SW 1271 (cell line): ENCODE measurements around the gene BTN3A1.
"Not testable (repeated sequence)": the region's sequence is repeated elsewhere in the genome, so short reads cannot be mapped to it uniquely, and the experiment has no call there.

Experiments used
- DNase-seq, 2 experiments: peaks; one replicate each; lab custom pipeline; 2025; lab: John Stamatoyannopoulos, UW

BTN3A1 gene

DNA sequence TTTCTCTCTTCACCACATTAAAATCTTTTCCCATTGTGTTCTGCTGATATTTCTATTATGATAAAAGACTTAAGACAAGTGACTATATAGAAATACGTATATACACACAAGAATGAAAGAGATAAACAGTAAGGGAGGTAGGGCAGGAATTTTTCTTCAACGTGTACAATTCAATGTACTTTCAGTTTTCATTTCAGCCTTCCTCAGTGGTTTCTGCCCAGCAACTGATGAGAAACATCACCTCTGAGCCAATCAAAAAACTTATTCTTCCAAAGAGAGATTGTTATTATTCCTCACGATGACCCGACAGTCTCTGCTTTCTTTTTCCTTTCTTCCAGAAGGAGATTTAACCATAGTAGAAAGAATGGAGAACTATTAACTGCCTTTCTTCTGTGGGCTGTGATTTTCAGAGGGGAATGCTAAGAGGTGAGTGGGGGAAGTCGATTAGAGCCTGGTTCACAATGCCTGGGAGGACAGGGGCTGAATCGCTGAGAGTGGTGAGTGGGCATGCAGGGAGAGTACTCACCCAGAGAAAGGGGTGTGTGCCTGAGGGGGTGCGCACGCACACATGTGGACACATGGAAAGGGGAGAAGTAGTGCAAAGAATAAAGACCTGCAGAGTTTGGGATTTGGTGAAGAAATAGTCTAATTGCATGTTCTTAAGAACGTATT lies at the start of gene BTN3A1:
Gene BTN3A1, plus strand, starts transcription at position 289 of the 672 bp plus-strand sequence. CDS start 3,289 bp downstream, outside the sequence.
- DNase-seq, result peak; percentile 69 to 90

DNA sequence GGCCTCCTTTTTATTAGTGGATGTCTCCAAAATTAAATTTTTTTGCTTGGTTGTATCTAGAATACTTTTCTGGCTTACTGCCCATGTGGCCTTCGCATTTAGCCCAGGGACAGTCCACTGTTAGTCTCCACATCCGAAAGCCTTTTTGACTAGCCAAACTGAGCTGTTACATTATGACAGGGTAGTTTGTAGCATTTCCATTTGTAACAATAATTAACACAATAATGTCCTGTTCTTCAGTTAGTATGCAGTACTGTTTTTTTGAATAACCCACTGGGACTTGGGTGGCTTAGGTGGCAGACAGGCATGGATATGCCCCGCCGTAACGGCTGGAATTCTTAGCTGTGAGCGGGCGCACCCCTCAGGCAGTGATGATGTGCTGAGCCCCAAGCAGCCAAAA lies 49.8 kb upstream of the BTN3A1 start:
- DNase-seq, result no peak

DNA sequence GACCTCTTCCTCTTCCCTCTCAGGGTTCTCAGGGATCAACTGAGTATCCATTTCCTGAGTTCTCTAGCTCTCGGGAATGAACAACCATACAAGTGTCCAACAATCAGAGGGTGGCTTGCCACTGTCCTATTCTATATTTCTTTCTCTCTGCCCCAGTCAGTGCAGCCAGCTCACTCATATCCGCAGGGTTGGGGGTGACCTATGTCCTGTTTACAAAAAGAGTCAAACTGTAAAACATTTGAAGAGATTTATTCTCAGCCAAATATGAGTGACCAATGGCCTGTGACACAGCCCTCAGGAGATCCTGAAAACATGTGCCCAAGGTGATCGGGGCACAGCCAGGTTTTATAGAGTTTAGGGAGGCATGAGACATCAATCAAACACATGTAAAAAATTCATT lies 47.9 kb upstream of the BTN3A1 start:
- no peak for DNase-seq

DNA sequence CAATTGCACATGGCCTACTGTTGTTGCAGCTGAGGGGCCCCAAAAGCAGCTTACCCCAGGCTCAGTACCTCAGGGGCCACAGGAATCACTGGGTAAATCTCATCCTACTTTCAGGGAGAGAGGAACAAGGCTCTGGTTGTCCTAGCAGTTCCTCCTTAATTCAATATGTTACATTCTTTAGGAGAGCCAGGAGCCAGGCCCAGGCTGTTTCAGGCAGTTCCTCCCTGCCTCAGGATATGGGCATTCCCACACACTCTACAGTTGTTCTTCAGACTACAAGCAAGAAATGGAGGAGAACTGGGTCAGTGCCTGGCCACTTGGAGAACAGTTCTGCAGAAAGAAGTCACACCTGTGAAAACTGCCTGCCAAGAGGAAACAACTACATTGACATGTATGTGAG lies 46.7 kb upstream of the BTN3A1 start:
- no peak for DNase-seq

DNA sequence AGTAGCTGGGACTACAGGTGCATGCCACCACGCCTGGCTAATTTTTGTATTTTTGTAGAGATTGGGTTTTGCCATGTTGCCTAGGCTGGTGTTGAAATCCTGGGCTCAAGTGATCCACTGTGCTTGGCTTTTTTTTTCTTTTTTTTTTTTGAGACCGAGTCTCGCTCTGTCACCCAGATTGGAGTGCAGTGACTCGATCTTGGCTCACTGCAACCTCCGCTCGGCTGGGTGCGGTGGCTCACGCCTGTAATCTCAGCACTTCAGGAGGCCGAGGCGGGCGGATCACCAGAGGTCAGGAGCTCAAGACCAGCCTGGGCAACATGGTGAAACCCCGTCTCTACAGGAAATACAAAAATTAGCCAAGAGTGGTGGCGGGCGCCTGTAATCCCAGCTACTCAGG lies 44.5 kb upstream of the BTN3A1 start:
- not testable (repeated sequence) for DNase-seq

DNA sequence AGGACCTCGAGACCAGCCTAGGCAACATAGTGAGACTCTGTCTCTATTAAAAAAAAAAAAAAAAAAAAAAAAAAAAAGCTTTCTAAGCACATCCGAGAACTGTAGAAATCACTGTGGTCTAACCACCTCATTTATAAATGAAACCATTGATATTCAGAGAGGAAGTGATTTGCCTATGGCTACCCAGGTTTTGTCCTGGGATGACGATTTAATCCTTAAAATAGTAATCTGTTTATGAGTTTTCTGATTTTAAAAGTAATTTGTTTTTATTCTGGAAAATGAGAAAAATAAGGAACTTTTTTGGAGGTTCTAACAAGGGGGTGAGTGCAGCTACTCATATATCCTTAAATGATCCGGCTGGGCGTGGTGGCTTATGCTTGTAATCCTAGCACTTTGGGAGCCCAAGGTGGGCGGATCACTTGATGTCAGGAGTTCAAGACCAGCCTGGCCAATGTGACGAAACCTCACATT lies 43.5 kb upstream of the BTN3A1 start:
- no peak for DNase-seq

DNA sequence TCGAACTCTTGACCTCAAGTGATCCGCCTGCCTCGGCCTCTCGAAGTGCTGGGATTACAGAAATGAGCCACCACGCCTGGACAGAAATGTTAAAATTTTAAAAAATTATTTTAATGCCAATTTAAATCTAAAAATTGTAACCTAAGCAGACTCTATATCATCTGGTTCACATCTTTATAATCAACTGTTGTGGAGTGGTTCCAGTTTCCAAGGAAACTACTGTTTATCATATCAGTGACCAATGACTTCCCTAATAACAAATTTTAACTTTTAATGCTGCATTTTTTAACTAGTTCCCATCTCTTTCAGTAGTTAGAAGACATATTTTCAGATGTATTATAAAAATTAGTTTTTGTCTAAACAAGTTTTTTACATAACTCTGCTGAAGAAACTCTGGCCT lies 42.3 kb upstream of the BTN3A1 start:
- DNase-seq, result no peak

DNA sequence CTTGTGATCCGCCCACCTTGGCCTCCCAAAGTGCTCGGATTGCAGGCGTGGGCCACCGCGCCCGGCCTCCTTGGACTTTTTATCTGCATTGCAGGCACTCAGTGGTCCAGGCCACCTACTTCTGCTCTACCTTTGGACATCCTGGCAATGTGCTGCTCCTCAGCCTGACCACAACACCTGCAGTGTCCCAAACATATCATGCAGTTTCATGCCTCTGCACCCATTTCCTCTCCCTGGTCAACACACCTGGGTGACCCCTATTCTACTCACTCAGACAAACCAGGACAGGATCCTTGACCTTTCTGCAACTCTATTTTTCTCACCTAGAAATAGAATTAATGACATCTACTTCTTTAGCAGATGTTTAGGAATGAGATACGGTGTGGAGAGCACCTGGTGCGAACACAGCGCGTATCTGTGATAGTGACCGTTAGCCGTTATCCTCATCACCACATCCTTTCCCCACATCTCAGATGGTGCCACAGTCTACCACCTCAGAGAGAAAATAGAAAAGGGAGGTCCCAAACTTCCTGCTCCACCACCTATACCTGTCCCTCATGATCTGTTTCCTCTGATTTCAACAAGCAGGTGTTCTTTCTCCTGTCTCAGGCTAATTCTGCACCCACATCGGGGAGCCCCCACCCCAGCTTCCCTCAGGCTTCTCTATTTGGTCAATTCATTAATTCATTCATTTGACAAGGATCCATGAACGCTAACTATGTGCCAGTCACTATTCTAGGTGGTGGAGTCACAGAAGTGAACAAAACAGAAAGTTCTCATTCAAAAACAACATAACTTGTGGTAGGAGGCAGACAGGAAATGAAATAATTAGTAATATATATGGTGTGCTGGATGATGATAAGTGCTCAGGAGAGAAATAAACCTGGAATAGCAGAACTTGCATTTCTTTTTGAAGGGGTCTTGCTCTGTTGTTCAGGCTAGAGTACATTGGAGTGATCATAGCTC lies 41.3 kb upstream of the BTN3A1 start:
- no peak for DNase-seq

DNA sequence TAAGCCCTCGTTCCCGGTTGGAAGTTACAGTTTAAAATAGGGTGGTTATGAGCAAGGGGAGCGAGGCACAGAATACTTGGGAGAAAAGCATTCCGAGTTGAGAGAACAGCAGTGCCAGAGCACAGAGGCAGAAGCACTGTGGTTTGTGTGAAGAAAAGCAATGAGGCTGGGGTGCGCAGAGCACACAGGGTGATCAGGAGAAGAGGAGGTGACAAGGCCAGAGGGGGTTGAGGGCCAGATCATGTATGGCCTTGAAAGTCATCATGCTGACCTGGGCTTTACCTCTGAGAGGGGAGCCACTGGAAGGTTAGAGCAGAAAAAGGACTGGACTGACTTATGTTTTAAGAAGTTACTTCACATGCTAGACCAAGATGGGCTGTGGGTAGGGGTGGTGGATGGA lies 40.5 kb upstream of the BTN3A1 start:
- DNase-seq, result no peak

DNA sequence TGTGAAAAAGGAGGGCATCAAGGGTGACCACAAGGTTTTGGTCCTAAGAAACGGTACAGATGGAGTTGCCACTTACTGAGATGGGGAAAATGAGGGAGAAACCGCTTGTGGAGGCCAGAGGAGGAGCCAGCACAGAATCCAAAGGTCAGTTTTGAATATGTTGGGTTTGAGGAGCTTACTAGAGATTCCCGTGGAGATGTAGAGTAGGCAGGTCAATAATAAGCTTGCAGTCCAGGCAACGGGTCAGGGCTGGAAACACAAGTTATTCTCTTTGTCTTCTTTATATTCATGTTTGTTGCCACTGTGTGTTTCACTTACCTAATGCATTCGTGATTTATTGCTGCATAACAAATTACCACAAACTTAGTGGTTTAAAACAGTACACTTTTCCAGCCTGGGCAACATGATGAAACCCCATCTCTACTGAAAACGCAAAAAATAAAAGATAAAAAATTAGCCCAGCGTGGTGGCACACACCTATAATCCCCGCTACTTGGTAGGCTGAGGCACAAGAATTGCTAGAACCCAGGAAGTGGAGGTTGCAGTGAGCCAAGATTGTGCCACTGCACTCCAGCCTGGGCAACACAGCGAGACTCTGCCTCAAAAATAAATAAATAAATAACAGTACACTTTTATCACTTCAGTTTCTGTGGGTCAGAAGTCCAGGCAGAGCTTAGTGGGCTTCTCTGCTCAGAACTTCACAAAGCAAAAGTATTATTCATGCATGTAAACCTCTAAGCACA lies 39.8 kb upstream of the BTN3A1 start:
- DNase-seq, result no peak

DNA sequence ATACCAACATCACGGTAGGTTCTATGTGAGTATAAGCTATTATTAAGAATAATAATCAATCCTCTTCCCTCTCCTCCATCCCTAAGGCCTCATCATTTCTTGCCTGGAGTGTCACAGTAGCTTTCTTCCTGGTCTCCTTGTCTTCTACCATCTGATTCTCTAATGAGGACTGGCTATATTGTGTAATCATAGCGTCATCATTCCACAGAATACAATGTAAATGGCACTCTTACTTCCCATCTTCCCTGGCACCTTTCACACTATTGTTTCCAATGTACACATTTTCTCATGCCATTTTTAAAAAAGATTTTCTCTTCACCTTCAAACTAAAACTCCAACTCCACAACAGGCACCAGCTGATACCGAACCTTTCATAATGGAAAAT lies 39.2 kb upstream of the BTN3A1 start:
- DNase-seq, result no peak

DNA sequence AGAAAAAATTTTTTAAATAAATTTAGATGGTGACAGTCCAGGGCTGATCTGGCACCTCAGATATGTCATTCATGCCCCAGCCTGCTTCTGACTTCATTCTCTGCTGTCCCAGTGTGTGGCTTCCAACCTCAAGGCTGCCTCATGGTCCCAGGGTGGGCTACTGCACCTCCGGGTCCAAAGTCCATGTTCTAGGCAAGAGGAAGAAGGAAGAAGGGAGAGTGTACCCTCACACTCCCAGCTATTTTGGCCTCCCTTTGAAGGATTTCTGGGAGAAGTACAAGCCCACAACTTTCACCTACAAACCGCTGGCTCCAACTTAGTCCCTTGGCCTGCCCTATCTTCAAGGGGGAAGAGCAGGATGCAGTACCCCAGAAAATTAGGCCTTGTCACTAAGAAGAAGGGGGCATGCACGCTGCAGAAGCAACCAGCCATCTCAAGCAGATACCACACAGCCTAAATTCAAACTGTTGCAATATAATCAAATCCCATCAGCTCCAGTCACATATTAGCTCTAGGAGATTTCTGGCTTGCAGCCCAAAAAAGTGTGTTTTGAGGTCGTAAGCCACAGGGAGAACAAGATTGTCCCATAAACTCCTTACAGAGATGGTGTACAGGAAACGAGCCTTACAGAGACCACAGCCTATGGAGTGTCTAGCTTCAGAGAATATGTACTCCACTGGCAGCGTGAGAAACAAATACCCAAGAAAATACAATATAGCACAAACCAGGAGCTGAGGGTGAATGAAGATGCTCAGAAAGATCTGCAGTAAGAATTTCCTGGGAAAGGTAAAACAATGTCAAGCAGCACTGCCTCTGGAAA lies 38.0 kb upstream of the BTN3A1 start:
- peak in 1 of 2 experiments; percentile 29 for DNase-seq

DNA sequence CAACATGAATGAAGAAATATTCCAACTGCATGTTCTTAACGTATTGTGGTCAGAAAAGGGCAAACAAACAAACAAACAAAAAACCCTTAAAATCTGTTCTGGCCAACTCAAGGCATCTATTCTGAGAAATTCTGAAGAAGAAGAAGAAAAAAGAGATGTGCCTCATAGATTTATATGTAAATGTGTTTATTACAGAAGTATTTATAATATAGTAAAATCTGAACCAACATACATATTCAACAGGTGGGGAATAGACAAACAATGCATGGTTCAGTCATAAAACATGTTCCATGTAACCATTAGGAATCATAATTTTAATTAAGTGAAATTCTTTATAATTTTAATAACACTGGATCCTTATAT lies 36.5 kb upstream of the BTN3A1 start:
- DNase-seq, result no peak

DNA sequence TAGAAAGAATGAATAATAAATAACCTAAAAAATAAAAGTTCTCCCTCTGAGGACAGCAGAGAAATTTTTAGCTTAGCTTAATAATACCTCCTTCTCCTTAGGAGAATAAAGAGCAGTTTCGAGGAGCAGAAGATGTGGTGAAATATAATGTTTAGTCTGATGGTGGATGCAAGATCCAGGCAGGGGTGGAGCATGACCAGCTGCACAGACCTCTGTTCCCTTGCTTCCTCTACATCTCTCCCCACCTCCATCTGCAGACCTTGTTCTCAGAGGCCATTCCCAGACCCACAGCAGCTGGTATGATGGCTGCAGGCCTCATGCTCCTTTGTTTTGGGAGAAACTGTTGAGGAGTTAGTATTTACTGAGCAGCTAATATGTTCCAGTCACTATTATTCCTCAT lies 35.6 kb upstream of the BTN3A1 start:
- DNase-seq, result no peak

DNA sequence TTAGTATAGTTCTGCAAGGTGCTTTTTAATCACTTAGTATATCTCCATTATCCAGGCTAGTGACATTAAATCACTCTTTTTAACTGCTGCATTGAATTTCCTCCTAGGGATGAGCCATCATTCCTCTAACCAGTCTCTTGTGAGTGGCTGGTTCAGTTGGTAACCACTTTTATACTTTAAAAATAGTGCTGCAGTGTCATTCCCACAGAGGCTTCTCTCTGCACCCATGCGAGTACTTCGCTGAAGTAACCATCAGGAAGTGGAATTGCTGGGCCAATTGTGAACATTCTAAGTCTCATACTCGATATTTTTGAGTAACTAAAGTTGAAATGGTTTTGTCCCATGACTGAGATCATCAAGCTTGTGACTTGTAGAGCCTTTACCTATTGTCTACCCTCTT lies 35.0 kb upstream of the BTN3A1 start:
- no peak for DNase-seq

DNA sequence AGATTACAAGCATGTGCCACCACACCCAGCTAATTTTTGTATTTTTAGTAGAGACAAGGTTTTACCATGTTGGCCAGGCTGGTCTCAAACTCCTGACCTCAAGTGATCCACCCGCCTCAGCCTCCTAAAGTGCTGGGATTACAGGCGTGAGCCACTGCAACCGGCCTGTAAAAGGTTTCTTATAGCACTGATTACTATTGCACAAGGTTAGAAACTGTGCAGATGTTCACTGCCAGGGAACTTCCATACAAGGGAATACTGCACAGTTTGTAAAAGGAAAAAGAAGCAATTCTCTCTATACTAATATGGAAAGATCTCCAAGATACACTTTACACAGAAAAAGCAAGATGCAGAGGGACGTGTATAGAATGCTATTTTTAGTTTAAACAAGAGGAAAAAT lies 30.3 kb upstream of the BTN3A1 start:
- DNase-seq, result not testable (repeated sequence)

DNA sequence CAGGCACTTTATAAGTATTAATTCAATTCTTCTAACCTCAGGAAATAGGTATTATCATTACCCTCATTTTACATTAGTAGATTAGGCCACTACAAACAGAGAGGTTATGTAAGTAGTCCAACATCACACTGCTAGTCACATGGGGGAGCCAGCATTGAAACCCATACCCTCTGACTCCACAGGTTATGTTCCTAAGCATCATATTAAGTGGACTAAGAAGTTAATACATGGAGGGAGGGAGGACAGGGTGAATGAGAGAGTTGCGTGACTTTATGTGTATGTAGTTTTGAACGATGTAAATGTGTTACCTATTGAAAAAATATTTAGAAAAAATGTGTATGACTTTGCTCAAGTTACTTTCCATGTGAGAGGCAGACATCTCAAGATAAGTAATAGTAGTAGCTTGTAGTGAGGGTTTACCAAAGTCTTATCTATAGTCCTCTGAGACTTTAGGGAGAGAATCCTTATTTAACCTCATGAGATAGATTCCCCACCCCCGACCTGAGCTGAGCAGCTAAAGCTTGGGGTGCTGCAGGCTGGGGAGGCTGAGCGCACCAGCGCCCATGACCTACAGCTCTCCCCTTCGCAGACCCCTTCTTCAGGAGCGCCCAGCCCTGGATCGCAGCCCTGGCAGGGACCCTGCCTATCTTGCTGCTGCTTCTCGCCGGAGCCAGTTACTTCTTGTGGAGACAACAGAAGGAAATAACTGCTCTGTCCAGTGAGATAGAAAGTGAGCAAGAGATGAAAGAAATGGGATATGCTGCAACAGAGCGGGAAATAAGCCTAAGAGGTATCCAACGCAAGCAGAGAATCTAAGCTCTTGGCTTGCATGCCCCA lies 29.5 kb upstream of the BTN3A1 start:
- DNase-seq, result no peak

DNA sequence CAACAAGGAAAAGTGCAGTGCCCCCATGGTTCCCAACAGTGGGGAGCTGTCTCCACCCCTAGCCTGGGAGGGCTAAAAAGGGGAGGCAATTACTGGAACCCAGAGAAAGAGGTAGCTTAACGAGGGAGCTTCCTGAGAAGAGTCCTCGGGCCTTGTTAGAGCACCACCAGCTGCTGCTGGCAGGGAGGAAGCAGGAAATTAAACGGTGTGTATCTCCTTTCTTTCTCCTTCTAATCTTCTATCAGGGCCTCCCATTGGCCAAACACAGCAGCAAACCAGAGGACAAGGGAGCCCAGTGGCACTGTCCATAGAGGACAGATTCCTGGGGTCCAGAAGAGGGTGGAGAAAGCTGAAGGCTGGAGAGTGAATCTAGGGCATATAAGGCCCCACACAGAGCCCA lies 26.8 kb upstream of the BTN3A1 start:
- no peak for DNase-seq

DNA sequence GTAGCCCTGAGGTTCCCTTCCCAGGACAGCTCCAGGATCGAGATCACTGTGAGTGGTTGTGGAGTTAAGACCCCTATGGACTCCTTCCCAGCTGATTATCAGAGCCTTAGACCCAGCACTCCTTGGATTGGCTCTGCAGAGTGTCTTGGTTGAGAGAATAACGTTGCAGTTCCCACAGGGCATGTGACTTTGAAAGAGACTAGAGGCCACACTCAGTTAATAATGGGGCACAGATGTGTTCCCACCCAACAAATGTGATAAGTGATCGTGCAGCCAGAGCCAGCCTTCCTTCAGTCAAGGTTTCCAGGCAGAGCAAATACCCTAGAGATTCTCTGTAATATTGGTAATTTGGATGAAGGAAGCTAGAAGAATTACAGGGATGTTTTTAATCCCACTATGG lies 24.4 kb upstream of the BTN3A1 start:
- DNase-seq, result no peak

DNA sequence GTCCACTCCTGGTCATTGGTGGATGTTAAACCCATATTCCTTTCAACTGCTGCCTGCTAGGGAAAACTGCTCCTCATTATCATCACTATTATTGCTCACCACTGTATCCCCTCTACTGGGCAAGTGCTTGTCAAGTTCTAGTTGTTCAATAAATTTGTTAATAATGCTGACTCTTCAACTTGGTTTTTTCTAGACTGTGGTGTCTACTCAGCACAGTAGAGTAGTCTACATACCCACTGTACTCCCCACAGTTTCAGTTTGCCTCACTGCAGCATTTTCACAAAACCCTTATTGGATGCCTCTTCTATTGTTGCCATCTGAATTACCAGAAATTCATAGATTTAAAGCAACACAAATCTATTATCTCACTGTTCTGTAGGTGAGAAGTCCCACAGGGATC lies 23.9 kb upstream of the BTN3A1 start:
- DNase-seq, result not testable (repeated sequence)

DNA sequence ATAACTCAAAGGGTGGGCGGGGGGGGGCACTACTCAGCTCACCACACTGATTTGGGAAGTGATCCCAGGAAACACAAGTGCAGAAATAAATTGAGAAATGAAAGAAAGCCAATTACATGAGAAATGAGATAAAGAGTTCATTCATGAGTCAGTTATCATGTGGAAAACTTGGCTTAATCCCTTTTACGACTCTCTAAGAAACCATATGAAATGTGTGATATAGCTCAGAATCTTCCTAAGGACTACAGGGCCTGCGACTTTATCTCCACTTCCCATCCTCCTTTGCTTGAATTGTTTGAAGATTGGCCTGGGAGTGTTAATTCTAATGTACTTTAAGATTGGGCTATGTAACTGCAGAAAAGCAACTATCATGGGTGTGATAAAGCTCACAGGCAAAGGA lies 22.8 kb upstream of the BTN3A1 start:
- no peak for DNase-seq
